Prostate gland (tissue), 2 donors: ENCODE data around the gene TPH2.

Experiments used
- POLR2A ChIP-seq: fragments of 450-650 bp; IDR thresholded peaks from one replicate; pipeline ENCODE4 v1.6.1; 2016; ENCODE audit warnings: antibody characterized with exemption, mild to moderate bottlenecking
- TF ChIP-seq, protein P1 (sequence below), 4 experiments: fragments of 200-600 bp in 2 of 4; fragments of 450-650 bp in 2 of 4; sonication (generic) in 2 of 4; IDR thresholded peaks; 1 replicate in 3 of 4; 2 replicates in 1 of 4; pipeline ENCODE4 v1.5.1; 2016 to 2019; ENCODE audit warnings: antibody characterized with exemption in 4 of 4, mild to moderate bottlenecking in 2 of 4, moderate library complexity in 2 of 4

DNA sequence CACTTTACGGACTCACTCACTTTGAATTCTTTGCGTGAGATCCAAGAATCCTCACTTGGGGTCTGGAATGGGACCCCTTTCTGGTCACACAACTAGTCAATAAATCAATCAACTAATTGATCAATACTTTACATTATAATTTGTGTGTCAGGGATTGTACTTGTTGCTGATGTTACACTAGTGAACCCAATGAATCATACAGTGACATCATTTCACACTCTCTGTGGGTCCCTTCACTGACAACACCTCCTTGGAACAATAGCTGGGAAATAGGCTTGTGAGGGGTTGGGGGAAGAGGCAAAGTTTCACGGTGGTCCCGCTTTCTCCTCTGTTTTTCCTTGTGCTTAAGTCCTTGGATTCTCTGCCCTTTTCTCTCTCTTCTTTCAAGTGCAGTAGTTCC is 35.0 kb downstream of the TPH2 start:
- TF ChIP-seq POLR2A = no peak
- TF ChIP-seq, protein P1, sequence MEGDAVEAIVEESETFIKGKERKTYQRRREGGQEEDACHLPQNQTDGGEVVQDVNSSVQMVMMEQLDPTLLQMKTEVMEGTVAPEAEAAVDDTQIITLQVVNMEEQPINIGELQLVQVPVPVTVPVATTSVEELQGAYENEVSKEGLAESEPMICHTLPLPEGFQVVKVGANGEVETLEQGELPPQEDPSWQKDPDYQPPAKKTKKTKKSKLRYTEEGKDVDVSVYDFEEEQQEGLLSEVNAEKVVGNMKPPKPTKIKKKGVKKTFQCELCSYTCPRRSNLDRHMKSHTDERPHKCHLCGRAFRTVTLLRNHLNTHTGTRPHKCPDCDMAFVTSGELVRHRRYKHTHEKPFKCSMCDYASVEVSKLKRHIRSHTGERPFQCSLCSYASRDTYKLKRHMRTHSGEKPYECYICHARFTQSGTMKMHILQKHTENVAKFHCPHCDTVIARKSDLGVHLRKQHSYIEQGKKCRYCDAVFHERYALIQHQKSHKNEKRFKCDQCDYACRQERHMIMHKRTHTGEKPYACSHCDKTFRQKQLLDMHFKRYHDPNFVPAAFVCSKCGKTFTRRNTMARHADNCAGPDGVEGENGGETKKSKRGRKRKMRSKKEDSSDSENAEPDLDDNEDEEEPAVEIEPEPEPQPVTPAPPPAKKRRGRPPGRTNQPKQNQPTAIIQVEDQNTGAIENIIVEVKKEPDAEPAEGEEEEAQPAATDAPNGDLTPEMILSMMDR (IDR thresholded peaks at IDR 0.05) = no peak
